Right atrium auricular region (tissue), 2 donors: ENCODE results near the gene SQSTM1. TPM values are rescaled to one million over a fixed set of nuclear protein-coding genes. Genes with fewer than 3 reads are reported as not detected.
A peak's percentile ranks its signal among the peaks of the same experiment; 100 is the strongest.

Experiments
- DNase-seq: peaks from one replicate; pipeline ENCODE4 v3.0.0-alpha.2; 2019; ENCODE audit warnings: low spot score
- H3K27ac ChIP-seq, 2 donors: fragments of 200-600 bp; sonication (generic); 1 replicate in 1 of 2; 2 replicates in 1 of 2; pipeline ENCODE4 v1.5.1; 2016 to 2019
- H3K27me3 ChIP-seq, 2 donors: fragments of 200-600 bp; sonication (generic); one replicate each; pipeline versions ENCODE4 v1.5.1 to v1.6.0; 2017 to 2019
- H3K36me3 ChIP-seq: fragments of 200-600 bp; sonication (generic); one replicate; pipeline ENCODE4 v1.5.1; 2016
- H3K4me1 ChIP-seq, 2 donors: fragments of 200-600 bp; sonication (generic); one replicate each; pipeline versions ENCODE4 v1.5.1 to v1.6.0; 2017 to 2019
- H3K4me3 ChIP-seq, 2 donors: fragments of 200-600 bp; sonication (generic); 1 replicate in 1 of 2; 2 replicates in 1 of 2; pipeline ENCODE4 v1.5.1; 2017 to 2019; ENCODE audit warnings: mild to moderate bottlenecking in 1 of 2, moderate library complexity in 1 of 2
- H3K9me3 ChIP-seq, 2 donors: fragments of 200-600 bp; sonication (generic); one replicate each; pipeline ENCODE4 v1.5.1; 2019
- total RNA-seq, 2 donors: library from RNA; depleted of rRNA; stranded (reverse); fragments of >200 nt; gene quantifications; one replicate each; pipeline ENCODE4 v1.1.0, GENCODE V29; 2016
- TF ChIP-seq, protein P1 (sequence below), 2 donors: fragments of 200-600 bp; sonication (generic); IDR thresholded peaks; one replicate each; pipeline ENCODE4 v1.5.1; 2019; ENCODE audit warnings: antibody characterized with exemption in 2 of 2

SQSTM1 gene
- total RNA-seq, 2 donors from 2014 or later = 379 to 436 TPM

DNA sequence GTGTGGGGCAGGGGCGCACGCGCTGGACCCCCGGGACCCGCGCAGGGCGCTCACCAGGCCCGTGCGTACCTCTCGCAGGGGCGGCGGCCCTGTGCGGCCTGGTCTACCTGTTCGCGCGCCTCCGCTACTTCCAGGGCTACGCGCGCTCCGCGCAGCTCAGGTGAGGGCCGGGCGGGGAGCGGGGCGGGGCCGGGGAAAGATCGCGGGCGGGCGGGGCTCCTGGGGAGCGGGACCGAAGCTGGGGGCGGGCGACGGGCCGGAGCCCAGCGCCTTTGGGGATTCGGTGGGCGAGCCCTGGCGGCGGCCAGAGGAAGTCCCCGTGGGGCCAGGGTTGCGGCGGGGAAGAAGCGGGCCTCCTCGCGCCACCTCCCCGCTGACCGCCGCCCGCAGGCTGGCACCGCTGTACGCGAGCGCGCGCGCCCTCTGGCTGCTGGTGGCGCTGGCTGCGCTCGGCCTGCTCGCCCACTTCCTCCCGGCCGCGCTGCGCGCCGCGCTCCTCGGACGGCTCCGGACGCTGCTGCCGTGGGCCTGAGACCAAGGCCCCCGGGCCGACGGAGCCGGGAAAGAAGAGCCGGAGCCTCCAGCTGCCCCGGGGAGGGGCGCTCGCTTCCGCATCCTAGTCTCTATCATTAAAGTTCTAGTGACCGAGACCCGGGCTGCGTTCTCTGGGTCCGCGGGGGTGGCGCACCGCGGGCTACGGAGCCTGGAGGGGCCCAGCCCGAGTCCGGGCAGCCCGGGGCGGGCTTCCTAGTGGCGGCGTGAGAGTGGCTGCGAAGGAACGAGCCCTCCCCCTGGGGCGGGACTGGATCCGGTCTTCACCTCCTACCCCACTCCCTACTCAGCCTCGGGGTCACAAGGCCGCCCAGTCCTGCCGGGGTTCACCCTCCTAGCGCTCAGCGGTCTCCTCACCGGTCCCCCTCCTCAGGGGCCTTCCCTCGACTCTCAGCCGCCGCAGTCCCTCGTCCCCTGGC is 24.6 kb upstream of the SQSTM1 start:
- Histone ChIP-seq H3K4me1 (peaks cover 0 to 55% of the 10 kb centered on the region in 2 donors), H3K4me3 (peak overlapping the region; percentile 54 to 64), H3K36me3 (peaks cover 39% of the 10 kb centered on the region), H3K27me3 (no peaks in the 10 kb centered on the region), H3K27ac (peak overlapping the region; percentile 78 to 84), H3K9me3 (no peaks in the 10 kb centered on the region)
- TF ChIP-seq, protein P1, sequence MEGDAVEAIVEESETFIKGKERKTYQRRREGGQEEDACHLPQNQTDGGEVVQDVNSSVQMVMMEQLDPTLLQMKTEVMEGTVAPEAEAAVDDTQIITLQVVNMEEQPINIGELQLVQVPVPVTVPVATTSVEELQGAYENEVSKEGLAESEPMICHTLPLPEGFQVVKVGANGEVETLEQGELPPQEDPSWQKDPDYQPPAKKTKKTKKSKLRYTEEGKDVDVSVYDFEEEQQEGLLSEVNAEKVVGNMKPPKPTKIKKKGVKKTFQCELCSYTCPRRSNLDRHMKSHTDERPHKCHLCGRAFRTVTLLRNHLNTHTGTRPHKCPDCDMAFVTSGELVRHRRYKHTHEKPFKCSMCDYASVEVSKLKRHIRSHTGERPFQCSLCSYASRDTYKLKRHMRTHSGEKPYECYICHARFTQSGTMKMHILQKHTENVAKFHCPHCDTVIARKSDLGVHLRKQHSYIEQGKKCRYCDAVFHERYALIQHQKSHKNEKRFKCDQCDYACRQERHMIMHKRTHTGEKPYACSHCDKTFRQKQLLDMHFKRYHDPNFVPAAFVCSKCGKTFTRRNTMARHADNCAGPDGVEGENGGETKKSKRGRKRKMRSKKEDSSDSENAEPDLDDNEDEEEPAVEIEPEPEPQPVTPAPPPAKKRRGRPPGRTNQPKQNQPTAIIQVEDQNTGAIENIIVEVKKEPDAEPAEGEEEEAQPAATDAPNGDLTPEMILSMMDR (IDR thresholded peaks at IDR 0.05) = peak; percentile 87 to 97
- peak; percentile 78 for DNase-seq

DNA sequence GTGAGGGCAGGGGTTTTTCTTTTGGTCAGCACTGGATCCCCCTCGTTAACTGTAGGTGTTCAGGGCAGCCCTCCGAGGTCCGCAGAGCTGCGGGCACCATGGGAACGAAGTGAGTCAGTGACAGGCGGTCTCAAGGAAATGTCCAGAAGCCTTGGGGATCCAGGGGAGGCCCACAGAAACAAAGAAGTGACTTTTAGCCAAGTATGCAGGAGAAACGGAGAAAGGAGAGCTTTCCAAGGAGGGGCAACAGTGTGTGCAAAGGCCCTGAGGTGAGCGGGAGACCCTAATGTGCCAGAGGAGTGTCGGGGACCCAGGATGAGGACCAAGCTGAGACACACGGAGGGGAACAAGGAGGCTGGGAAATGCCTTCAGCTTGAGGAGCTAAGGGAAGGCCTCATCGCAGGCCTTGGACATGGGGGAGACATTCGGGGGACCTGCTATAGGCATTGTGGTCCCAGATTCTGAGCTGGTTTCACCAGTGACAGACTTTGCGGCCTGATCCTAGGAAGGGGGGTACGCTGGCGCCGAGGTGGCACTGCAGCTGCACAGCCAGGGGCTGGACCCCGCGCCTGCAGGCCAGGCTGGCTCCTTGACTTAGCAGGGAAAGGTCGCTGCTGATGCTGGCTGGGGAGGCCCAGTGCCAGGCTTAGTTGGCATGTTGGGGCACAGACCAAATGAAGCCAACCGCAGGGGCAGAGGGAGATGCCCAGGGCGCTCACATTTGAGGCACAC is 23.7 kb upstream of the SQSTM1 start:
- Histone ChIP-seq H3K27me3 (no peaks in the 10 kb centered on the region), H3K36me3 (peaks cover 42% of the 10 kb centered on the region), H3K4me3 (peak overlapping the region; percentile 54 to 64), H3K27ac (peak overlapping the region; percentile 78 to 84), H3K9me3 (no peaks in the 10 kb centered on the region), H3K4me1 (peaks cover 0 to 51% of the 10 kb centered on the region in 2 donors)
- TF ChIP-seq, protein P1 (IDR thresholded peaks at IDR 0.05) = no peak
- no peak for DNase-seq

DNA sequence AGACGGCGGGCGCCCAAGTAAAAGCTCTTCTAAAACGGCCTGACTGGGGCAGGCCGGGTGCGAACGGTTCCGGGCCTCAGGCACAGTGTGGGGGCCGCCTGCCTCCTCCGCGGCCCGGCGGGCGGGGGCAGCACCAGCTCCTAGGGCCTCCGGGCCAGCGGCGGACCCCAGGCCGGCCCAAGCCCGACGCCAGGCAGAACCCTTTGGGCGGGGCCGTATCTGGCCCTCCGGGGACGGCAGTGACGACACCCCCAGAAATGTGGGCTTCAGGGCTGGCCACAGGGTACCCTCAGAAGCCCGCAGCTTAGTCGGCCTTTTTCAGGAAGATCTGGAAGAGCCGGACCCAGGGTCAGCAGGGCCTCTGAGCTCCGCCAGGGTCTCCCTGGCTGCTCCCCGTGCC is 23.0 kb upstream of the SQSTM1 start:
- peaks cover 0 to 49% of the 10 kb centered on the region in 2 donors for H3K4me1 ChIP-seq
- H3K9me3 ChIP-seq = no peaks in the 10 kb centered on the region
- DNase-seq = no peak
- TF ChIP-seq, protein P1 (IDR thresholded peaks at IDR 0.05) = no peak
- H3K27me3 ChIP-seq = no peaks in the 10 kb centered on the region
- peaks cover 42% of the 10 kb centered on the region for H3K36me3 ChIP-seq
- no peak overlapping the region for H3K27ac ChIP-seq
- H3K4me3 ChIP-seq = no peak overlapping the region

DNA sequence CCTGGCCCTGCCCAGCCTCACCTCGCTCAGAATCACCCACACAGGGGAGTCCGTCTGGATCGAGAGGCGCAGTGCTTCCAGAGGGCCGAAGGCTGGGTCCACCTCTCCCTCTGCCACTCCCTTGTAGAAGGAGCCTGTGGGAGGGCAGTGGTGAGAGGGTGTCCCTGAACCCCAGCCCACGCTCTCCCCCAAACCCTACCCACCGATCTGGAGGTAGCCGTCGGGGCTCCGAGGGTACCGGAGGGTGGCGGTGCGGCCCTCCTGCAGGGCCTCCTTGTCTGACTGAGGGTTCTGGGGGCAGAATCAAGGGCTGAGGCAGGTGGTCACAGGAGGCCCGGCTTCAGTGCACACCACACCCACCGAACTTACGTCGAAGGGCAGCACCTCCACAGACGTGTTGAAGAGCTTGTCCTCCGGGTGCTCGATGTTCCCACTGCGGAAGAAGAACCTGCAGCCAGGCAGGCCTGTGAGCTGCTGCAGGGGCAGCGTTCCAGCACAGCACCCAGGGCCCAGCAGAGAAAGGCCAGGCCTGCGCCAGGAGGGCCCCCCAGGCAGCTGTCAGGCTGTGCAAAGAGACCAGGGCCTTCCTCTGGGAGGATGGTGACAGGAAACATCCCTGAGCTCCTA is 22.4 kb upstream of the SQSTM1 start:
- H3K9me3 ChIP-seq = no peaks in the 10 kb centered on the region
- no peaks in the 10 kb centered on the region for H3K27me3 ChIP-seq
- peaks cover 0 to 49% of the 10 kb centered on the region in 2 donors for H3K4me1 ChIP-seq
- H3K4me3 ChIP-seq = no peak overlapping the region
- TF ChIP-seq, protein P1 (IDR thresholded peaks at IDR 0.05) = no peak
- H3K36me3 ChIP-seq = peaks cover 42% of the 10 kb centered on the region
- no peak for DNase-seq
- no peak overlapping the region for H3K27ac ChIP-seq

DNA sequence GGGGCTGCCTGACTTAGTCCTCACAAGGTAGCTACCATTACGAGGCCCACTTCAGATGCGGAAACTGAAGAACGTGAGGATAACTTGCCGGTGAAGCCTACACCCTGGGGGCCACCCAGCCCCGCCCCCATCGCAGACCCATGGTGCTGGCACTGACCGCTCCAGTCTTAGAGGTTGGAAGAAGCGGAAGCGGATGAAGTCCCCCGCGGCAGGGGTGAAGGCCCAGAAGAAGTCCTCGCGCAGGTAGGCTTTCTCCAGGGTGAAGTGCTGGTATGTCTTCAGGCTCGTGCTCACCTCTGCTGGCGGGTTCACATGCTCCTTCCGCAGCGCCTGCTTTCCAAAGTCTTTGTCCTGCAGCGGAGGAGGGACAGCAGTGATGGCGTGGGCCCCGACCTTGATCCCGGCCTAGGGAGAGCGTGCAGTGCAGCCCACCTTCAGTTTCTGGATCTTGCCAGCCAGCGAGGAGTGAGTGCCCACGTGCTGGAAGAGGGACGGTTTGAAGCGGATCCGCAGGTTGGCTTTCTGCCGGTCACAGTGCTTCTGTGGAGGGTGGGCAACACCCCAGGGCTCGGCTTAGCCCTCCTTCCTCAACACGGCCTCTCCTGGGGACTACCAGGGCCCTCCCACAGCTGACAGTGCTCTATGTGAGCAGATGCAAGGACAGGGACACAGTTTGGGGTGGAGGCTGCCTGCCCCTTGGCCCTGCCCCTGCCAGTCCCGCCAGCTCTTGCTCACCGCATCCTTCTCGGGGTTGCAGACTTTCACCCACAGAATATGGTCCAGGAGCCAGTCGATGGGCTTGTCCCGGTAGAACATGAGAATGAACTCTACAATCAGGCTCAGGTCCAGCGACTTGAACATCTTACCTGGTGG is 21.7 kb upstream of the SQSTM1 start:
- Histone ChIP-seq H3K4me3 (no peak overlapping the region), H3K27me3 (no peaks in the 10 kb centered on the region), H3K27ac (no peak overlapping the region), H3K9me3 (no peaks in the 10 kb centered on the region), H3K36me3 (peaks cover 42% of the 10 kb centered on the region), H3K4me1 (peaks cover 0 to 49% of the 10 kb centered on the region in 2 donors)
- DNase-seq = no peak
- TF ChIP-seq, protein P1 (IDR thresholded peaks at IDR 0.05) = no peak
